Left ventricle myocardium inferior (tissue), 1 donor: ENCODE results near the gene NAA80. TPM values are rescaled to one million over a fixed set of nuclear protein-coding genes. Genes with fewer than 3 reads are reported as not detected.

Experiments used
- DNase-seq: peaks from one replicate; pipeline ENCODE4 v3.0.0-alpha.2; 2020
- H3K27ac ChIP-seq: fragments of 200-600 bp; replicated peaks from 2 replicates; pipeline ENCODE4 v1.8.0; 2021
- H3K27me3 ChIP-seq: fragments of 200-600 bp; 2 replicates; pipeline ENCODE4 v1.8.0; 2021; ENCODE audit warnings: low read depth
- H3K36me3 ChIP-seq: fragments of 200-600 bp; 2 replicates; pipeline ENCODE4 v1.8.0; 2021
- H3K4me1 ChIP-seq: fragments of 200-600 bp; 2 replicates; pipeline ENCODE4 v1.8.0; 2021
- H3K4me3 ChIP-seq: fragments of 200-600 bp; 2 replicates; pipeline ENCODE4 v1.8.0; 2021; ENCODE audit warnings: mild to moderate bottlenecking, moderate library complexity
- H3K9me3 ChIP-seq: fragments of 200-600 bp; replicated peaks from 2 replicates; pipeline ENCODE4 v1.8.0; 2021
- CTCF ChIP-seq: fragments of 200-600 bp; IDR thresholded peaks from 2 replicates; pipeline ENCODE4 v1.8.0; 2021; ENCODE audit warnings: antibody characterized with exemption, mild to moderate bottlenecking, borderline replicate concordance
- intact Hi-C: fragments of 100-400 bp; cut with micrococcal nuclease; formaldehyde crosslinking; loops from one replicate; pipeline ENCODE4 v1.11.0; 2022
- total RNA-seq: library from RNA; stranded (reverse); fragmentation: NEBNext Ultra II Directional; extraction: Animal tissue kit (Norgen Biotek cat#: 25700); gene quantifications from one replicate; pipeline ENCODE4 v1.2.1, GENCODE V29; 2021
- donor health status: DM: no; HTN: yes; CAD: no; lungs with severe emphysema.

Gene NAA80
- total RNA-seq, 1 donor from 2014 or later: 5.3 TPM

GRCh38 chr3:50297384-50297775 is 1.8 kb downstream of the NAA80 start:
- peak; percentile 19 for DNase-seq
- Histone ChIP-seq H3K4me3 (no peak overlapping the region), H3K27me3 (no peaks in the 10 kb centered on the region), H3K4me1 (peaks cover 55% of the 10 kb centered on the region), H3K27ac (peak overlapping the region; percentile 97), H3K9me3 (no peaks in the 10 kb centered on the region), H3K36me3 (peaks cover 10% of the 10 kb centered on the region)
- intact Hi-C loops: no loop called here
- no peak for TF ChIP-seq CTCF

GRCh38 chr3:50296721-50297383 is 2.4 kb downstream of the NAA80 start:
- no peaks in the 10 kb centered on the region for H3K27me3 ChIP-seq
- no peaks in the 10 kb centered on the region for H3K9me3 ChIP-seq
- peak; percentile 13 for DNase-seq
- no peak overlapping the region for H3K27ac ChIP-seq
- TF ChIP-seq CTCF: no peak
- H3K4me3 ChIP-seq: no peak overlapping the region
- H3K36me3 ChIP-seq: peaks cover 10% of the 10 kb centered on the region
- H3K4me1 ChIP-seq: peaks cover 53% of the 10 kb centered on the region
- intact Hi-C loops: no loop called here

- peaks cover 53% of the 10 kb centered on the region for H3K4me1 ChIP-seq
- H3K27ac ChIP-seq: no peak overlapping the region
- no peak overlapping the region for H3K4me3 ChIP-seq
- no peak for DNase-seq
- no peak for TF ChIP-seq CTCF
- intact Hi-C loops: no loop called here
- peaks cover 6% of the 10 kb centered on the region for H3K36me3 ChIP-seq
- no peaks in the 10 kb centered on the region for H3K9me3 ChIP-seq
- no peaks in the 10 kb centered on the region for H3K27me3 ChIP-seq
Measured at GRCh38 chr3:50295553-50296431, 3.4 kb downstream of the NAA80 start.

- Histone ChIP-seq H3K27ac (no peak overlapping the region), H3K4me3 (no peak overlapping the region), H3K9me3 (no peaks in the 10 kb centered on the region), H3K4me1 (peaks cover 47% of the 10 kb centered on the region), H3K27me3 (no peaks in the 10 kb centered on the region), H3K36me3 (peaks cover 8% of the 10 kb centered on the region)
- DNase-seq: peak; percentile 16
- TF ChIP-seq CTCF: no peak
- intact Hi-C loops: no loop called here
Measured at GRCh38 chr3:50294492-50295403, 4.5 kb downstream of the NAA80 start.

- H3K36me3 ChIP-seq: peaks cover 15% of the 10 kb centered on the region
- no peak overlapping the region for H3K4me3 ChIP-seq
- peaks cover 45% of the 10 kb centered on the region for H3K4me1 ChIP-seq
- TF ChIP-seq CTCF: no peak
- intact Hi-C loops: no loop called here
- H3K27ac ChIP-seq: no peak overlapping the region
- no peaks in the 10 kb centered on the region for H3K9me3 ChIP-seq
- no peak for DNase-seq
- H3K27me3 ChIP-seq: no peaks in the 10 kb centered on the region
Measured at GRCh38 chr3:50294089-50294488, 5.1 kb downstream of the NAA80 start.
